ENCODE data around the gene OSBPL9.

GRCh38 chr1:51734896-51735745 is 118.2 kb downstream of the OSBPL9 start:
- TF ChIP-seq EZH2 (IDR thresholded peaks at IDR 0.05) (no peak), POLR2AphosphoS5 (IDR thresholded peaks at IDR 0.05; ENCODE audit: borderline replicate concordance, low read depth, low read length) (no peak), FOXP2 (optimal IDR thresholded peaks at IDR 0.05; ENCODE audit: control extremely low read depth, extremely low read length, insufficient read depth) (no peak)
